ENCODE results near the gene NCOA3.
"Not testable (repeated sequence)": the region's sequence is repeated elsewhere in the genome, so short reads cannot be mapped to it uniquely, and the experiment has no call there.

NCOA3 gene

DNA sequence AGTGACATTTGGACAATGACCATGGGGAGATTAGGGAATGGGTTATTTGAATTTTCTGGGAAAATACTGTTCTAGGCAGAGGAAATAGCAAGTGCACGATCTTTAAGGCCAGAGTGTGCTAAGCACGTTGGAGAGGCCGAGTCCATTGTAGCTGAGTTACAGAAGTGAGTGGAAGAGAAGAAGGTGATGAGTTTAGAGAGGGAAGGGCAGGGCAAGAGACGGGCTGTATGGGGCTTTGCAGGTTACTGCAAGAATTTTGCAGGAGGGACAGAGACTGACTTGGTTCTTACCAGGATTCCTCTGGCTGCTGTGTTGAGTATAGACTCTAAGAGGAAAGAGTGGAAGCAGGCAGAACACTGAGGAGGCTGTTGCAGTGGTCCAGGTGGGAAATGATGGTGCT is 1.1 kb upstream of the NCOA3 start:
- DNase-seq (ENCODE audit: low read depth in 2 of 2), result no peak

GRCh38 chr20:47501116-47501481 is 588 bp upstream of the NCOA3 start:
- no peak for DNase-seq (ENCODE audit: low read depth in 2 of 2)

DNA sequence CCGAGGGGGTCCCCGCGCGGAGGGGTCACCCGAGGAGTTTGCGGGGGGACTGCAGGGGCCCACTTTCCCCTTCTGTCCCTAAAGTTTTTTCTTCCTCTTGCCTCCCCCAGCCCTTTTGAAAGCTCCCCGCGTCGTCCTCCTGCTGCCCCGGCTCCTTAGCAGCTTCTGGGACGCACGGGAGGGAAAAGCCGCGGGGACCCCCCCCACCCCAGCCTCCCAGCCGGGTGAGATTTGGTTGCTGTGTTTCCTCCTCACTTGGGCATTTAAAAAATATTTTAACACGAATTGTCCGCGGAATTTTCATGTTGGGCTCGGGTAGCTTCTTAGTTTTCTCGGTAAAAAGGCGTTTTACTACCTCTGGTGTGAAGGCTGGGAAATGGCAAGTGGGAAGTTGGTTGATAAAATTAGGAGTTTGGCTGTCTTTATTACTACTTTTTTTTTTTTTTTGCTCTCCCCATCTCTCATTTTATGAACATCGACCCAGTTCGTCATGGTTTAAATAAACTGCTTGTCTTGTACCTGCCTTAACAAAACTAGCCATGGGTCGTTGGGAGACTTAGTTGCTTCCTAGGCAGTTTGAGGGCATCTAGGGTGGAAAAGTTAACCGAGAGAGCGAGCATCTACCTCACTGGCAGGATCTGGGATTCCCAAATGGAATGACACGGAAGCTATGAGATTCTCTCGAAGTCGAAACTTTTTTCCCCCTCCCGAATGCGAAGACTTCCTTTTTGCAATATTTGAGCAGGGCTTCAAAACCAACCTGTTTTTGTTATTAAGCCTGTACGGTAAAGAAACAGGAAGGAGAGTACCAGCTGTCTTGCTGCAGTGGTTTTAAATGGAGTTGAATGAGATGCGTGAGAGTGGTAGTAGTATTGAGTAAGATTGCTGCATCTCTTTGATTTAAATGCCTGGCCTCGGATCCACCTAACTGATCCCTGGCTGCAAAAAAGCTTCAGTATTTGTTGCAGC is 868 bp downstream of the NCOA3 start:
- no peak for DNase-seq (ENCODE audit: low read depth in 2 of 2)

DNA sequence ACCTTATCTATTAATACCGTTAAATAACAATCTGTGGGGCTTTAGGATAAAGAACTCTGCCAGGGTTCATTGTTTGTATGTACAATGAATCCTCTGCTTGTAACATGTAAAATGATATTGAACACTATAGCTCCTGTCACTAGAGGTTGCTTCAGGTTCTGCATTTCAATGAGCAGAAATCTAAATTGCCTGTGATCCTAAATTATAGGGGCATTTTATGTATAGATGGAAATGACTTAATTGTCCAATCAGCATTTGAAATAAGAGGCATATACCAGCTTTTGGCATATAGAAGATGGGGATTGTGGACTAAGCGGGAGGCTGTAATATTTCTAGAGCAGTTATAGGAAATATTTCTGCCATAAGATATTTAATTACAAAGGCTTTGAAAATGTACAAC is 2.0 kb downstream of the NCOA3 start:
- no peak for DNase-seq (ENCODE audit: low read depth in 2 of 2)

GRCh38 chr20:47506335-47506734 is 4.6 kb downstream of the NCOA3 start:
- no peak for DNase-seq (ENCODE audit: low read depth in 2 of 2)

DNA sequence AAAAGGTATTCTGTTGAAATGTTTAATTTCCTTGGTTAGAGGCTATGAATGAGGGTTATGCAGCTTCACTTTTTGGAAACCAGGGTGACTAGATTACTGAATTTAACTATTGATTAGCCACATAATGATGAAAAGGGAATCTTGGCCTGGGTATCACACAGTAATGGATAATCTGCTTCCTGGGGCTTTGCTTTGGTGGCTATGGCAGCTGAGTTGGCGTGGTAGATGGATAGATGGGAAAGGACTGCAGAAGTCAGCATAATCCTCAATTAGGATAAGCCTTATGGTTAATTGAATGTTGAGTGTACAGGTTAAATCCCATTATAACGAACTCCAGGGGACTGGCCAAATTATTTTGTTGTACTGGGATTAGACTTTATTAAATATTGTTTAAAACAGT is 5.2 kb downstream of the NCOA3 start:
- DNase-seq (ENCODE audit: low read depth in 2 of 2), result no peak

- DNase-seq (ENCODE audit: low read depth in 2 of 2), result not testable (repeated sequence)
These were observed 5.7 kb downstream of the NCOA3 start for GRCh38 chr20:47507275-47507981.

DNA sequence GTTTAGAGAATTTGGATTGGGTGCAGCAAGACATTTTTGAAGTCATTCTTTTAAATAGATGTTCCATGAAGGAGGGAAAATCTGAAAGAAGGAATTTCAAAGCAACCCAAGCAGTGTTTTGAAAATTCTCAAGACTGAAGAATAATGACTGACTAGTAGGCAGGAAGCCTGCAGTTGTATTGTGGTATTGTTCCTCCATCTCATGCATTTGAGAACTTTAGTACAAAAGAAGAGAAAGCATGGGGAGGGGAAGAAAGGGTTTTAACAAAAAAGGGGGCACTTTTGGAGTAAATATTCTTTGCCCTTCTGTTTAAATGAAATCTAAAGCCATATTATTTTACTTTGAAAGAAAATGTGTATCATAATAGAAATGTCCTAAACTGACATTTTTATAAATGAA is 6.6 kb downstream of the NCOA3 start:
- no peak for DNase-seq (ENCODE audit: low read depth in 2 of 2)

DNA sequence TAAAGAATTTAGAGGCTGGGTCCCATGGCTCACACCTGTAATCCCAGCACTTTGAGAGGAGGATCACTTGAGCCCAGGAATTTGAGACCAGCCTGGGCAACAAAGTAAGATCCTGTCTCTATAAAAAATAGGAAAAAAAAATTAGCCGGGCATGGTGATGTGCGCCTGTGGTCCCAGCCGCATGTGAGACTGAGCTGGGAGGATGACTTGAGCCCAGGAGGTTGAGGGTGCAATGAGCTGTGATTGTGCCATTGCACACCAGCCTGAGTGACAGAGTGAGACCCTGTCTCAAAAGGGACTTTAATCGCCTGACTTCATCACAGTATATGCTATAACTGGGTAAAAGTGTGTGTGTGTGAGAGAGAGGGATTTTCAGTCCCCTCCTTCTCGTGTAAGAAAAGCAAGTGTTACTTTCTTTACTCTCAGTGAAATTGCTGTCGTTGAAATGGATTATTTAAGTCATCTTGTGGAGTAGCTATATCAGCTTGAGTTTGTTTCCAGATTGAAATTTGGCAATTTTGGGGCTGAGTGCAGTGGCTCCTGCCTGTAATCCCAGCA is 7.5 kb downstream of the NCOA3 start:
- DNase-seq (ENCODE audit: low read depth in 2 of 2), result no peak

- DNase-seq (ENCODE audit: low read depth in 2 of 2), result no peak
These were observed 8.0 kb downstream of the NCOA3 start for GRCh38 chr20:47509685-47510084.

DNA sequence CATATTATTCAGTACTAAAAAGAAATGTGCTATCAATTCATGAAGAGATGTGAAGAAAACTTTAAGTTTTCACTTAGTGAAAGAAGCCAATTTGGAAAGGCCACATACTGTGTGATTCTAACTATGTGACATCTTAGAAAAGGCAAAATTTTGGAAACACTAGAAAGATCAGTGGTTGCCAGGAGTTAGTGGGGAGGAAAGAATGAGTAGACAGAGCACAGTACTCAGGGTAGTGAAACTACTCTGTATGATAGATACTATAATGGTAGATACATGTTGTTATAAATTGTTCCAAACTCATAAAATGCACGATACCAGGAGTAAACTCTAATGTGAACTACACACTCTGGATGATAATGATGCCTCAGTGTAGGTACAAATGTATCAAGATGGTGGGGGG is 14.2 kb downstream of the NCOA3 start:
- no peak for DNase-seq (ENCODE audit: low read depth in 2 of 2)

- no peak for DNase-seq (ENCODE audit: low read depth in 2 of 2)
These were observed 19.5 kb downstream of the NCOA3 start for GRCh38 chr20:47521059-47521808.

- DNase-seq (ENCODE audit: low read depth in 2 of 2), result no peak
These were observed 22.5 kb downstream of the NCOA3 start for GRCh38 chr20:47524015-47524784.

DNA sequence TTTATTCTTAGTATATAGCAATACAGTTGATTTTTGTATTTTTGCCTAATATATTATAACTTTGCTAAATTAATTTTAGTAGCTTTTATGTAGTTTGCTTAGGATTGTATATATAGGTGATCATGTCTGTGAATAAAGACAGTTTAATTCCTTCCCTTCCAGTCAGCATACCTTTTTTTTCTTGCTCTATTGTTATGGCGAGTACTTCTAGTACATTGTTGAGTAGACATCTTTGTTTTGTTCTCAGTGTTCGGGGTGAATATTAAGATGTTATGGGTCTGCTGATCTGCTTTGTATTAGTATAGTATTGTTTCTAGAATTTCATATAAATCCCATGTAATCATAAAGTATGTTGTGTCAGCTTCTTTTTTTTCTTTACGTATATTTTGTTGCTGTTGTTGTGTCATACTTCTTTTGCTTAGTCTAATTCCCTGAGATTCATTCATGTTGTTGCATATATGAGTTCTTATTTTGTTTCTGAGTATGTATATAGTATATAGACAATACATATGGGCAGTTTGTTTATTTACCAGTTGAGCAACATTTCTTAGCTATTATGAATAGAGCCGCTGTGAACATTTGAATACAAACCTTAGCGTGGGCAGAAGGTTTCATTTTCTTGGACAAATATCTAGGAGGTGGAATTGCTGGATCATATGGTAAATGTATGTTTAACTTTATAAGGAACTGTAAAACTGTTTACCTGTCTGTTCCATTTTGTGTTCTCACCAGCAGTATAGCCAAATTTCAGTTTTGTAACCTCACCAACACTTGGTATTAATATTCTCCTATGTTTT is 25.5 kb downstream of the NCOA3 start:
- no peak for DNase-seq (ENCODE audit: low read depth in 2 of 2)

GRCh38 chr20:47529840-47530239 is 28.2 kb downstream of the NCOA3 start:
- no peak for DNase-seq (ENCODE audit: low read depth in 2 of 2)

DNA sequence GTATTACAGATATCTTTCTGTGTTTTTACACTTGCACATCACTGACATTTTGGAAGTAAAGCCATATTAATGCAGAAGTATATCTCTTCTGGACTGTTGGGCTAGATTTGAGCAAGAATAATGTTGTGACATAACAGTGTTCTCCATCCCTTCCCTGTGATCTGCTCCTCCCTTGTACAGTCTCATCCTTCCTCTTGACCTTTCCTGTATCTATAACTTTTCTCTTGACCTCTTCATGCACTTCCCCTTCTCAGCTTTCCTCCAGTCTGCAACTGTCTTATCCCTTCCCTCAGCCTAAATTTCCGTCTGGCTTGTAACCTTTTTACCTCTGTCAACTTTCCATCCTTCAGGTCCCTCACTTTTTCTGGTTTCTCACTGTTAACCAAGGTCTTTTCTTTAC is 29.8 kb downstream of the NCOA3 start:
- DNase-seq (ENCODE audit: low read depth in 2 of 2), result no peak

DNA sequence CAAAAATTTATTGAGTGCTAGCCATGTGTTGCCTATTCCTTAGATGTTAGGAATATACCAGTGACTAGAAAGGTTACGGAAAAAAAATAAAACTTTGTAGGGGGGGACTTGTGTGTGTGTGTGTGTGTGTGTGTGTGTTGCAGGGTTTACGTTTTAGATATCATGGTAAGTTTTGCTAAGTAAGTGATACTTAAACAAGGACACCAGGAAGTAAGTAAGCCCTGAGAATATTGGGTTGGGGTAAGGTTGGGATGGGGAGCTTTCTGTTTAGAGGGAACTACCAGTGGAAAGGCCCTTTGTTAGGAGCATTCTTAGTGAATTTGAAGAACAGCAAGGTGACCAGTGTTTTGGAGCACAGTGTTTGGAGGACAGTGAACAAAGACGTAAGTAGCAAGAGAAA is 30.3 kb downstream of the NCOA3 start:
- DNase-seq (ENCODE audit: low read depth in 2 of 2), result no peak

DNA sequence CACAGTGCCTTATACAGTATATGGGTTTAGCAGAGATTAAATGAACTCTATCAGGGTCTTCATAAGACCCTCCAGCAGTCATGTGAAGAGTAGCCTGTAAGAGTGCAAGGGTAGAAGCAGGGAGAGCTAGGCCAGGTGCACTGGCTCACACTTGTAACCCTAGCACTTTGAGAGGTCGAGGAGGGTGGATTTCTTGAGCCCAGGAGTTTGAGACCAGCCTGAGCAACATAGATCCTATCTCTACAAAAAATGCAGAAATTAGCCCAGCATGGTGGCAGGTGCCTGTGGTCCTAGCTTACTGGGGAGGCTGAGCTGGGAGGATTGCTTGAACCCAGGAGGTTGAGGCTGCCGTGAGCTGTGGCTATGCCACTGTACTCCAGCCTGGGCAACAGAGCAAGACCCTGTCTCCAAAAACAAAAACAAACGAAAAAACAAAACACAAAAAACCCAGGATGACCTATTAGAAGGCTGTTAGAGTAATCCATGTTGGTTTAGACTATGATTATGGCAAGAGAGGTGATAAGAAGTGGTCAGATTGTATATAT is 31.9 kb downstream of the NCOA3 start:
- DNase-seq (ENCODE audit: low read depth in 2 of 2), result no peak

DNA sequence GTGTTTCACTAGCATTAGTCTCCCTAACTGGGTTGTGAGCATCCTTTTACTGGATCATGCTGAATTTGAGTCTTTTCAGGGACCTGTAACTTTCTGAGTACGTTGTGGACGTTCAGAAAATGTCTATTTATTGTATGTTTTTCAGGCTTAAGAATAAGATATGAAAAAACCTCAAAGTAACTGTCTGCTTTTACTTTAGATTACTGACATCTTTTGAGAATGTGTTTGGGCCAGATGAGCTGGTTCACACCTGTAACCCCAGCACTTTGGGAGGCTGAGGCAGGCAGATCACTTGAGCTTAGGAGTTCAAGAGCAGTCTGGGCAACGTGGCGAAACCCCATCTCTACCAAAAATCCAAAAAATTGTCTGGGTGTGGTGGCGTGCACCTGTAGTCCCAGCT is 32.7 kb downstream of the NCOA3 start:
- no peak for DNase-seq (ENCODE audit: low read depth in 2 of 2)

- no peak for DNase-seq (ENCODE audit: low read depth in 2 of 2)
These were observed 33.4 kb downstream of the NCOA3 start for GRCh38 chr20:47535088-47535487.
